Heart left ventricle (tissue), 16 donors: ENCODE results near the gene MSMP. TPM values are rescaled to one million over a fixed set of nuclear protein-coding genes. Genes with fewer than 3 reads are reported as not detected.
A peak's percentile ranks its signal among the peaks of the same experiment; 100 is the strongest.

Experiments
- ATAC-seq, 4 donors: fragments of 200-7000 bp; cut with Tn5 transposase; one replicate each; pipeline ENCODE4 v1.9.1; 2020 to 2022; ENCODE audit warnings: moderate library complexity in 4 of 4, mild to moderate bottlenecking in 3 of 4, moderate number of reproducible peaks in 1 of 4
- DNase-seq, 5 donors: peaks; one replicate each; pipeline ENCODE4 v3.0.0-alpha.2; 2020
- H3K27ac ChIP-seq, 12 donors: fragments of 200-600 bp; sonication (generic) in 4 of 12; one replicate each; pipeline versions ENCODE4 v1.5.0 to v1.8.0; 2016 to 2022; ENCODE audit warnings: mild to moderate bottlenecking in 2 of 12
- H3K27me3 ChIP-seq, 9 donors: fragments of 200-600 bp; sonication (generic) in 2 of 9; one replicate each; pipeline versions ENCODE4 v1.5.1 to v1.8.0; 2016 to 2022; ENCODE audit warnings: mild to moderate bottlenecking in 3 of 9
- H3K36me3 ChIP-seq, 9 donors: fragments of 200-600 bp; sonication (generic) in 2 of 9; one replicate each; pipeline versions ENCODE4 v1.5.0 to v1.8.0; 2018 to 2022; ENCODE audit warnings: mild to moderate bottlenecking in 2 of 9
- H3K4me1 ChIP-seq, 12 donors: fragments of 200-600 bp; sonication (generic) in 4 of 12; one replicate each; pipeline versions ENCODE4 v1.5.0 to v1.8.0; 2016 to 2022; ENCODE audit warnings: mild to moderate bottlenecking in 3 of 12
- H3K4me3 ChIP-seq, 12 donors: fragments of 200-600 bp; sonication (generic) in 4 of 12; one replicate each; pipeline versions ENCODE4 v1.5.0 to v1.8.0; 2017 to 2022; ENCODE audit warnings: mild to moderate bottlenecking in 9 of 12, moderate library complexity in 4 of 12
- H3K9me3 ChIP-seq, 12 donors: fragments of 200-600 bp; sonication (generic) in 4 of 12; one replicate each; pipeline versions ENCODE4 v1.5.0 to v1.8.0; 2016 to 2022; ENCODE audit warnings: mild to moderate bottlenecking in 1 of 12
- POLR2A ChIP-seq, 2 donors: fragments of 450-650 bp; IDR thresholded peaks; one replicate each; pipeline ENCODE4 v1.6.1; 2017; ENCODE audit warnings: antibody characterized with exemption in 2 of 2, mild to moderate bottlenecking in 2 of 2, moderate library complexity in 2 of 2
- WGBS, 4 donors: extraction: QIAGEN DNeasy Blood & Tissue Kit in 2 of 4; methylation state at CpG; one replicate each; pipeline versions ENCODE4 v1.1.5 to v1.1.7; 2013 to 2018; 5-methylcytosine and 5-hydroxymethylcytosine counted together
- intact Hi-C, 10 donors: fragments of 100-400 bp; cut with DNase I; formaldehyde crosslinking; loops; one replicate each; pipeline versions ENCODE4 v1.11.1 to v1.14.2; 2022
- polyA plus RNA-seq, 2 donors: library from polyadenylated mRNA; stranded (reverse); fragments of 200-250 nt; gene quantifications; one replicate each; pipeline ENCODE4 v1.2.3, GENCODE V29; 2013
- total RNA-seq, 9 donors: library from RNA; depleted of rRNA in 2 of 9; stranded (reverse); fragments of >200 nt in 2 of 9; fragmentation: NEBNext Ultra II Directional in 3 of 9; extraction: Animal tissue kit (Norgen Biotek cat#: 25700) in 3 of 9; gene quantifications; one replicate each; pipeline versions ENCODE4 v1.1.0 to v1.2.4, GENCODE V29; 2016 to 2023
- TF ChIP-seq, protein P1 (sequence below), 12 donors: fragments of 200-600 bp; sonication (generic) in 4 of 12; IDR thresholded peaks; one replicate each; pipeline versions ENCODE4 v1.5.0 to v1.8.0; 2018 to 2022; ENCODE audit warnings: antibody characterized with exemption in 12 of 12, mild to moderate bottlenecking in 5 of 12
- donor health status: ischemic (EF 13 %, LVEDD 7.1; RV severe dilation, severe dysfunction).
- donor health status: healthy with polysubstance abuse.
- donor health status: DM: no; HTN: yes; CAD: no.
- donor health status: DM: no; HTN: no; CAD: no.
- donor health status: ischemic (EF 25% LVEDD 6.9; RV normal size, moderate dysfunction).
- donor health status: ischemic (EF 25% LVEDD 5.7; RV mildly dilated, moderate dysfunction).
- donor health status: healthy.
- donor health status: DM: yes; HTN: yes; CAD: no.
- donor health status: ischemic (EF 35%, LVEDD 5.7; RV mildly dilated, moderate dysfunction).
- donor health status: nonischemic (EF 11% LVEDD 7.7; RV severe dilation, severe dysfunction).
- donor health status: DM: yes; HTN: yes; CAD: no.
- donor health status: PGD.
- donor health status: ischemic (EF 29% LVEDD 5.4; RV normal size, mild dysfunction).
- donor health status: nonischemic (EF 23%, LVEDD 6.1; RV moderate dilation, normal function).

Gene MSMP
- total and polyA plus RNA-seq, 11 donors: 0.26 TPM; not detected in 10

DNA sequence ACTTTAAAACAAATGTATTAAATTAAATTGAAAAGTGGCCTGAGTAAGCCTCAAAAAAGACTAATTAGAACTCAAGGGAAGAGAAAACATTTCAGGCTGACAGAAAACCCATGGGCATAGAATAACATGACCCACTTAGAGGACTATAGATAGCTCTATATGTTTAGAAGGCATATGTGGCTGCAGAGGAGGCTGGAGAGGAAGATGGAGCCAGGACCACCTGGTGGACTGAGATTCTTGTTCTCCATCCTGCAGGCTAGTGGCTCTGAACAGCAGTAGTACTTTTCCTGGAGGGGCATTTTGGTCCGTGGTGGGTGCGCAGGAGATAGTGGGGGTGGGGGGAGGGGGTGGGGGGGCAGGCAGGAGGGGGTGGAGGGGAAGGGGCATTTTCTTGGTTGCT, 27.0 kb upstream of the MSMP start:
- Histone ChIP-seq H3K27me3 (no peaks in the 10 kb centered on the region), H3K27ac (no peak overlapping the region), H3K4me3 (no peak overlapping the region), H3K4me1 (peaks cover 0 to under 1% (median 0%) of the 10 kb centered on the region in 12 donors), H3K36me3 (no peaks in the 10 kb centered on the region), H3K9me3 (no peaks in the 10 kb centered on the region)
- 78 to 85% (median 83%) methylated on average over 2 of the region's 2 CpGs for WGBS, 4 donors
- ATAC-seq: no peak
- TF ChIP-seq POLR2A (IDR thresholded peaks at IDR 0.05): no peak
- no peak for DNase-seq
- intact Hi-C loops: no loop called here

GRCh38 chr9:35778496-35778895, 24.4 kb upstream of the MSMP start:
- DNase-seq: no peak
- Histone ChIP-seq H3K4me3 (no peak overlapping the region), H3K27me3 (no peaks in the 10 kb centered on the region), H3K27ac (no peak overlapping the region), H3K4me1 (peaks cover 0 to 11% (median 2%) of the 10 kb centered on the region in 12 donors), H3K9me3 (no peaks in the 10 kb centered on the region), H3K36me3 (no peaks in the 10 kb centered on the region)
- WGBS, 4 donors: 88 to 93% (median 90%) methylated on average over 3 of the region's 3 CpGs
- TF ChIP-seq POLR2A (IDR thresholded peaks at IDR 0.05): no peak
- TF ChIP-seq, protein P1, sequence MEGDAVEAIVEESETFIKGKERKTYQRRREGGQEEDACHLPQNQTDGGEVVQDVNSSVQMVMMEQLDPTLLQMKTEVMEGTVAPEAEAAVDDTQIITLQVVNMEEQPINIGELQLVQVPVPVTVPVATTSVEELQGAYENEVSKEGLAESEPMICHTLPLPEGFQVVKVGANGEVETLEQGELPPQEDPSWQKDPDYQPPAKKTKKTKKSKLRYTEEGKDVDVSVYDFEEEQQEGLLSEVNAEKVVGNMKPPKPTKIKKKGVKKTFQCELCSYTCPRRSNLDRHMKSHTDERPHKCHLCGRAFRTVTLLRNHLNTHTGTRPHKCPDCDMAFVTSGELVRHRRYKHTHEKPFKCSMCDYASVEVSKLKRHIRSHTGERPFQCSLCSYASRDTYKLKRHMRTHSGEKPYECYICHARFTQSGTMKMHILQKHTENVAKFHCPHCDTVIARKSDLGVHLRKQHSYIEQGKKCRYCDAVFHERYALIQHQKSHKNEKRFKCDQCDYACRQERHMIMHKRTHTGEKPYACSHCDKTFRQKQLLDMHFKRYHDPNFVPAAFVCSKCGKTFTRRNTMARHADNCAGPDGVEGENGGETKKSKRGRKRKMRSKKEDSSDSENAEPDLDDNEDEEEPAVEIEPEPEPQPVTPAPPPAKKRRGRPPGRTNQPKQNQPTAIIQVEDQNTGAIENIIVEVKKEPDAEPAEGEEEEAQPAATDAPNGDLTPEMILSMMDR (IDR thresholded peaks at IDR 0.05): no peak
- no peak for ATAC-seq
- intact Hi-C loops: no loop called here

DNA sequence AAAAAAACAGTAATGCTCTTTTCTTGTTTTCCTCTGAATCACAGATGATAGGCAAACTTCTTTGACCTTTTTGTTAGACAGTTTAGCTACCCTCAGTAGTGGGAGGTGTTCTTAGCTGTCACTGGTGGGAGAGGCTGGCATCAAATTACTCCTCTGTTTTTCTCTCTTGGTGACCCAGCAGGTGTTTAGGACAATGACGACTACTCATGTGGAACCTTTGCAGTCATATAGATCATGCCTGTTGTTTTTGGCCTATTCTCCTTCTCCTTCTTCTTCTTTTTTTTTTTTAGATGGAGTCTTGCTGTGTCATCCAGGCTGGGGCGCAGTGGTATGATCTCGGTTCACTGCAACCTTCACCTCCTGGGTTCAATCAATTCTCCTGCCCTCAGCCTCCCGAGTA, 21.9 kb upstream of the MSMP start:
- Histone ChIP-seq H3K4me3 (no peak overlapping the region), H3K9me3 (no peaks in the 10 kb centered on the region), H3K27ac (peak overlapping the region in 1 of 12 donors; percentile 25), H3K4me1 (peaks cover 0 to 23% (median 14%) of the 10 kb centered on the region in 12 donors), H3K27me3 (no peaks in the 10 kb centered on the region), H3K36me3 (no peaks in the 10 kb centered on the region)
- no peak for ATAC-seq
- 85 to 89% (median 88%) methylated on average over 4 of the region's 4 CpGs for WGBS, 4 donors
- no peak for TF ChIP-seq POLR2A (IDR thresholded peaks at IDR 0.05)
- TF ChIP-seq, protein P1 (IDR thresholded peaks at IDR 0.05): no peak
- no peak for DNase-seq
- intact Hi-C loops: no loop called here

DNA sequence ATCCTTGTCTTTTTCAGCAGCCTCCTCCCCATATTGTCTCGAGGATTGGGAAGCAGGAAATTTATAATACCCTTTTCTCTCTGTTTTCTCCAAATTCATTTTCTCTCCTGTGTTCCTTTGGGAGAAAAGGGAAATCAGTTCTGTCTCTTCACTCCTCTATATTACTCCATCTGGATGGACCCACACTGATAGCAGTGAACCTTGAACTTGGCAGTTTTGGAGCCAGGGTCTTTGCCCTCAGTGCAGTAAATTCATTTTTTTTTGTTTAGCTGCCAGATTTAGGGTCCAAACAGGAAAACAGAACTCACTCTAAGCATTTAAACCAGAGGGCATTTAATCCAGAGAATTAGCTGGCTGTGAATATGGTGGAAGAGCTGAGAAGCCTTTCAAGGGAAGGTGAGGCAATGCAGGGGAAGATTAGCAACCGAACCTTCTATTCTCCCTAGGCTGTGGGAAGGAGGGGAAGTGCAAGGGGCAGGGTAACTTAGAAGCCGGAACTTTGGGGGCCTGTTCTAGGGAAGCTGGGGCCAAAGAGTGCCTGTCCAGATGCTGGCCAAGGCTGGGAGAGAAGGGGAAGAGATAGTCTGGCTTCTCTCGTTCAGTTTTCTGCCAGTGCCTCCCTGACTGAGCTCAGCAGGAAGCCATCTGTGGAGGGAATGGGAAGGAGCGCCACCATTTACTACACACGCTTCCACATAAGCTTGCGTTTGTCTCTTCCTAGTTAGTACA, 21.0 kb upstream of the MSMP start:
- WGBS, 4 donors: 56 to 62% (median 57%) methylated on average over 7 of the region's 7 CpGs
- intact Hi-C loops: no loop called here
- Histone ChIP-seq H3K4me3 (no peak overlapping the region), H3K9me3 (no peaks in the 10 kb centered on the region), H3K4me1 (peaks cover 5 to 29% (median 21%) of the 10 kb centered on the region in 12 donors), H3K27ac (peak overlapping the region in 3 of 12 donors; percentile 1 to 25 (median 14)), H3K36me3 (no peaks in the 10 kb centered on the region), H3K27me3 (no peaks in the 10 kb centered on the region)
- ATAC-seq (peak; percentile 20 to 74 (median 48)), DNase-seq (peak in 4 of 5 donors; percentile 27 to 48 (median 38))
- TF ChIP-seq, protein P1 (IDR thresholded peaks at IDR 0.05): no peak
- TF ChIP-seq POLR2A (IDR thresholded peaks at IDR 0.05): no peak
